Thyroid gland (tissue), 4 donors: Measurements from ENCODE around the gene BACH1. TPM values are rescaled to one million over a fixed set of nuclear protein-coding genes. Genes with fewer than 3 reads are reported as not detected.

Source experiments
- DNase-seq, 2 donors: peaks; one replicate each; pipeline ENCODE4 v3.0.0-alpha.2; 2019
- H3K27ac ChIP-seq, 3 donors: fragments of 200-600 bp; sonication (generic); 1 replicate in 2 of 3; 2 replicates in 1 of 3; pipeline ENCODE4 v1.5.1; 2016 to 2019; ENCODE audit warnings: mild to moderate bottlenecking in 1 of 3, moderate library complexity in 1 of 3
- H3K27me3 ChIP-seq: fragments of 200-600 bp; sonication (generic); one replicate; pipeline ENCODE4 v1.5.1; 2019
- H3K36me3 ChIP-seq, 2 donors: fragments of 200-600 bp; sonication (generic); one replicate each; pipeline ENCODE4 v1.5.1; 2016 to 2019
- H3K4me1 ChIP-seq, 2 donors: fragments of 200-600 bp; sonication (generic); one replicate each; pipeline ENCODE4 v1.5.1; 2017 to 2019
- H3K4me3 ChIP-seq, 3 donors: fragments of 200-600 bp; sonication (generic); replicated peaks in 1 of 3; 1 replicate in 2 of 3; 2 replicates in 1 of 3; pipeline ENCODE4 v1.5.1; 2016; ENCODE audit warnings: mild to moderate bottlenecking in 1 of 3
- H3K9me3 ChIP-seq: fragments of 200-600 bp; sonication (generic); one replicate; pipeline ENCODE4 v1.5.1; 2017
- POLR2A ChIP-seq, 2 donors: fragments of 450-650 bp; IDR thresholded peaks; one replicate each; pipeline ENCODE4 v1.6.1; 2017; ENCODE audit warnings: antibody characterized with exemption in 2 of 2, mild to moderate bottlenecking in 2 of 2, moderate library complexity in 1 of 2
- WGBS, 2 donors: methylation state at CpG; one replicate each; pipeline ENCODE4 v1.1.5; 2017; 5-methylcytosine and 5-hydroxymethylcytosine counted together
- intact Hi-C: fragments of 100-400 bp; cut with DNase I; formaldehyde crosslinking; loops from one replicate; pipeline ENCODE4 v1.15.1; 2023
- total RNA-seq, 4 donors: library from RNA; depleted of rRNA; stranded (reverse); fragments of >200 nt; gene quantifications; one replicate each; pipeline ENCODE4 v1.2.3, GENCODE V29; 2016
- TF ChIP-seq, protein P1 (sequence below), 6 experiments: fragments of 200-600 bp in 3 of 6; fragments of 450-650 bp in 3 of 6; sonication (generic) in 3 of 6; IDR thresholded peaks; one replicate each; pipeline ENCODE4 v1.5.1; 2016 to 2019; ENCODE audit warnings: antibody characterized with exemption in 6 of 6, mild to moderate bottlenecking in 2 of 6, inconsistent platforms in 1 of 6, moderate library complexity in 1 of 6

The BACH1 gene
- total RNA-seq, 4 donors from 2014 or later: 36.3 to 89.9 (median 64.9) TPM

DNA sequence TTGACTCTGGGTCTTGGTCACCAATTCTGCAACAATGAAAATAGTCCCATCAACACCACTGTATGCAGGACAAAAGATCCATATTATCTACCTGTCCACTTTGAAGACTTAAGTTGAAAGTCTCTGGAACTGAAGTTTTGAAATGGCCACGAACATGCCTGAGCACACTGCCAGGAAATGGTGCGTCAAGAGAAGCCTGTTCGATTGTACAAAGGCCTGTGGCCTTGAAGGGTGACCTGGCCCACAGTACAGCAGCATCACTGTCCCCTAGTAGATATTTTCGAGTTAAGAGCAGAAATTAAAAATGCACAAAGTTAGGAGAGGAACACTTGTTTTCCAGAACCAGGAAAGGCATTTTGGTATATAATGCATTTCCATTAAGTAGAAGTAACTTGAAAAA, 78.5 kb downstream of the BACH1 start:
- no peak overlapping the region for H3K27ac ChIP-seq
- intact Hi-C loops: loop anchor here (10.0 kb wide), 1 partner anchor 202 kb away; no protein-coding TSS in a partner anchor
- WGBS, 2 donors: 85 to 92% methylated on average over 4 of the region's 4 CpGs

DNA sequence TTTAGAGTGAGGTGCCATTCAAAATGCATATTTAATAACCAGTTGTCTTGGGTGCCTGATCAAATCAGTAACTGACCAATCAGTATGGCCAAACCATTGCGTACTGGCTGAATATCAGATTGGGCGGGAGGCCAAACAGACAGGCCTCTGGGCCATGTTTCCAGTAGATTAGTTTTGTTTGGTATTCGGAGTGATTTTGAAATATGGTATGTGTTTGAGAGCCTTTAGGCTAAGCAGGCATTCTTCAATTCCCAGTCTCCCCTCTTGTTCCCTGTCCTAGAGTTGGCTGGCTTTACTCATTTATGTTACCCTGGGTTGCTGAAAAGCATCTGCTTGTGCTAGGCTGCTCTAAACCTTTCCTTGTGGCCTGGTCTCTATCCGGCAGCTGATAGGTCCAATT, 80.1 kb downstream of the BACH1 start:
- 84 to 86% methylated on average over 4 of the region's 4 CpGs for WGBS, 2 donors
- intact Hi-C loops: loop anchor here (10.0 kb wide), 1 partner anchor 204 kb away; no protein-coding TSS in a partner anchor
- TF ChIP-seq, protein P1, sequence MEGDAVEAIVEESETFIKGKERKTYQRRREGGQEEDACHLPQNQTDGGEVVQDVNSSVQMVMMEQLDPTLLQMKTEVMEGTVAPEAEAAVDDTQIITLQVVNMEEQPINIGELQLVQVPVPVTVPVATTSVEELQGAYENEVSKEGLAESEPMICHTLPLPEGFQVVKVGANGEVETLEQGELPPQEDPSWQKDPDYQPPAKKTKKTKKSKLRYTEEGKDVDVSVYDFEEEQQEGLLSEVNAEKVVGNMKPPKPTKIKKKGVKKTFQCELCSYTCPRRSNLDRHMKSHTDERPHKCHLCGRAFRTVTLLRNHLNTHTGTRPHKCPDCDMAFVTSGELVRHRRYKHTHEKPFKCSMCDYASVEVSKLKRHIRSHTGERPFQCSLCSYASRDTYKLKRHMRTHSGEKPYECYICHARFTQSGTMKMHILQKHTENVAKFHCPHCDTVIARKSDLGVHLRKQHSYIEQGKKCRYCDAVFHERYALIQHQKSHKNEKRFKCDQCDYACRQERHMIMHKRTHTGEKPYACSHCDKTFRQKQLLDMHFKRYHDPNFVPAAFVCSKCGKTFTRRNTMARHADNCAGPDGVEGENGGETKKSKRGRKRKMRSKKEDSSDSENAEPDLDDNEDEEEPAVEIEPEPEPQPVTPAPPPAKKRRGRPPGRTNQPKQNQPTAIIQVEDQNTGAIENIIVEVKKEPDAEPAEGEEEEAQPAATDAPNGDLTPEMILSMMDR (IDR thresholded peaks at IDR 0.05): no peak
- TF ChIP-seq POLR2A (IDR thresholded peaks at IDR 0.05): no peak
- no peak for DNase-seq
- H3K27ac ChIP-seq: no peak overlapping the region
- H3K4me3 ChIP-seq: no peak overlapping the region
- H3K36me3 ChIP-seq: no peaks in the 10 kb centered on the region
- no peaks in the 10 kb centered on the region for H3K9me3 ChIP-seq
- no peaks in the 10 kb centered on the region for H3K4me1 ChIP-seq
- H3K27me3 ChIP-seq: no peaks in the 10 kb centered on the region

More for the DNA sequence above, 78.5 kb downstream of the BACH1 start:
- Histone ChIP-seq H3K9me3 (no peaks in the 10 kb centered on the region), H3K27me3 (no peaks in the 10 kb centered on the region), H3K4me3 (no peak overlapping the region), H3K4me1 (no peaks in the 10 kb centered on the region), H3K36me3 (no peaks in the 10 kb centered on the region)
- no peak for DNase-seq
- no peak for TF ChIP-seq POLR2A (IDR thresholded peaks at IDR 0.05)
- TF ChIP-seq, protein P1 (IDR thresholded peaks at IDR 0.05): no peak

- Histone ChIP-seq H3K27me3 (no peaks in the 10 kb centered on the region), H3K9me3 (no peaks in the 10 kb centered on the region), H3K4me1 (no peaks in the 10 kb centered on the region), H3K4me3 (no peak overlapping the region), H3K36me3 (no peaks in the 10 kb centered on the region), H3K27ac (no peak overlapping the region)
- no peak for DNase-seq
- WGBS, 2 donors: 76 to 84% methylated on average over 6 of the region's 6 CpGs
- intact Hi-C loops: loop anchor here (10.0 kb wide), 1 partner anchor 205 kb away; no protein-coding TSS in a partner anchor
- TF ChIP-seq POLR2A (IDR thresholded peaks at IDR 0.05): no peak
- TF ChIP-seq, protein P1 (IDR thresholded peaks at IDR 0.05): no peak
These were observed 80.9 kb downstream of the BACH1 start for GRCh38 chr21:29379517-29380054.

- intact Hi-C loops: no loop called here
- TF ChIP-seq POLR2A (IDR thresholded peaks at IDR 0.05): no peak
- TF ChIP-seq, protein P1 (IDR thresholded peaks at IDR 0.05): no peak
- 84 to 85% methylated on average over 4 of the region's 4 CpGs for whole genome bisulfite sequencing, 2 donors
- no peaks in the 10 kb centered on the region for H3K4me1 ChIP-seq
- H3K4me3 ChIP-seq: no peak overlapping the region
- no peak for DNase-seq
- H3K27ac ChIP-seq: no peak overlapping the region
- no peaks in the 10 kb centered on the region for H3K36me3 ChIP-seq
- no peaks in the 10 kb centered on the region for H3K9me3 ChIP-seq
- no peaks in the 10 kb centered on the region for H3K27me3 ChIP-seq
These were observed 83.4 kb downstream of the BACH1 start for GRCh38 chr21:29382030-29382654.

- Histone ChIP-seq H3K27ac (no peak overlapping the region), H3K36me3 (no peaks in the 10 kb centered on the region), H3K4me3 (no peak overlapping the region), H3K27me3 (no peaks in the 10 kb centered on the region), H3K4me1 (no peaks in the 10 kb centered on the region), H3K9me3 (no peaks in the 10 kb centered on the region)
- 25 to 36% methylated on average over 2 of the region's 2 CpGs for WGBS, 2 donors
- no peak for TF ChIP-seq POLR2A (IDR thresholded peaks at IDR 0.05)
- TF ChIP-seq, protein P1 (IDR thresholded peaks at IDR 0.05): no peak
- intact Hi-C loops: no loop called here
- no peak for DNase-seq
These were observed 86.1 kb downstream of the BACH1 start for GRCh38 chr21:29384683-29385359.
